Neural progenitor cell (in vitro differentiated cells): Measurements from ENCODE around the gene ING3. TPM values are rescaled to one million over a fixed set of nuclear protein-coding genes. Genes with fewer than 3 reads are reported as not detected.

Experiments
- DNase-seq: peaks from one replicate; pipeline ENCODE4 v3.0.0-alpha.2; 2016; ENCODE audit warnings: low spot score
- H2AFZ ChIP-seq: fragments of 200-600 bp; sonication (generic); replicated peaks from 2 replicates; pipeline ENCODE4 v1.6.1; 2016; ENCODE audit warnings: antibody characterized with exemption
- H3F3A ChIP-seq: fragments of 200-600 bp; sonication (generic); 2 replicates; pipeline ENCODE4 v1.6.1; 2016; ENCODE audit warnings: antibody characterized with exemption, low read depth
- H3K27ac ChIP-seq: fragments of 200-600 bp; sonication (generic); 2 replicates; pipeline ENCODE4 v1.5.1; 2016; ENCODE audit warnings: mild to moderate bottlenecking
- H3K27me3 ChIP-seq: fragments of 200-600 bp; sonication (generic); 2 replicates; pipeline ENCODE4 v1.6.1; 2016; ENCODE audit warnings: mild to moderate bottlenecking, moderate library complexity
- H3K36me3 ChIP-seq: fragments of 200-600 bp; sonication (generic); 2 replicates; pipeline ENCODE4 v1.5.1; 2016
- H3K4me1 ChIP-seq: fragments of 200-600 bp; sonication (generic); 2 replicates; pipeline ENCODE4 v1.6.1; 2016; ENCODE audit warnings: mixed run types
- H3K4me2 ChIP-seq: fragments of 200-600 bp; sonication (generic); 2 replicates; pipeline ENCODE4 v1.6.1; 2016
- H3K4me3 ChIP-seq: fragments of 200-600 bp; sonication (generic); 2 replicates; pipeline ENCODE4 v1.5.1; 2016
- H3K79me2 ChIP-seq: fragments of 200-600 bp; sonication (generic); 2 replicates; pipeline ENCODE4 v1.6.1; 2016; ENCODE audit warnings: low read depth
- H3K9ac ChIP-seq: fragments of 200-600 bp; sonication (generic); 2 replicates; pipeline ENCODE4 v1.6.1; 2016
- H3K9me3 ChIP-seq: fragments of 200-600 bp; sonication (generic); 2 replicates; pipeline ENCODE4 v1.5.1; 2016; ENCODE audit warnings: low read depth
- H4K20me1 ChIP-seq: fragments of 200-600 bp; sonication (generic); 2 replicates; pipeline ENCODE4 v1.6.1; 2016; ENCODE audit warnings: low read depth
- H3K27ac Mint-ChIP-seq: 3 replicates; pipeline ENCODE4 v1.8.0; 2021; ENCODE audit warnings: mixed read lengths
- H3K27me3 Mint-ChIP-seq: 2 replicates; pipeline ENCODE4 v1.8.0; 2022; ENCODE audit warnings: low read depth, mild to moderate bottlenecking, inconsistent platforms, moderate library complexity, mixed read lengths; ENCODE audit not compliant: insufficient read depth
- H3K36me3 Mint-ChIP-seq: 3 replicates; pipeline ENCODE4 v1.8.0; 2021; ENCODE audit warnings: mixed read lengths
- H3K4me1 Mint-ChIP-seq: 3 replicates; pipeline ENCODE4 v1.8.0; 2021; ENCODE audit warnings: mixed read lengths
- H3K4me3 Mint-ChIP-seq: 3 replicates; pipeline ENCODE4 v1.8.0; 2021; ENCODE audit warnings: mild to moderate bottlenecking, moderate library complexity, mixed read lengths
- H3K9me3 Mint-ChIP-seq: 3 replicates; pipeline ENCODE4 v1.8.0; 2020; ENCODE audit warnings: mixed read lengths
- CTCF ChIP-seq: fragments of 200-600 bp; sonication (generic); IDR thresholded peaks from 2 replicates; pipeline ENCODE4 v1.5.1; 2017; ENCODE audit warnings: antibody characterized with exemption, mild to moderate bottlenecking
- EZH2 ChIP-seq: fragments of 200-600 bp; sonication (generic); IDR thresholded peaks from 2 replicates; pipeline ENCODE4 v1.6.1; 2017; ENCODE audit warnings: antibody characterized with exemption, mild to moderate bottlenecking, moderate library complexity
- EZH2phosphoT487 ChIP-seq: fragments of 200-600 bp; sonication (generic); IDR thresholded peaks from 2 replicates; pipeline ENCODE4 v1.6.1; 2017; ENCODE audit warnings: antibody characterized with exemption
- total RNA-seq: library from RNA; depleted of rRNA; stranded (reverse); fragments of >200 nt; gene quantifications from 2 replicates; pipeline ENCODE4 v1.2.3, GENCODE V29; 2015; ENCODE audit warnings: low replicate concordance

Gene ING3
- total RNA-seq, 1 donor from 2014 or later = 32.0 TPM

DNA sequence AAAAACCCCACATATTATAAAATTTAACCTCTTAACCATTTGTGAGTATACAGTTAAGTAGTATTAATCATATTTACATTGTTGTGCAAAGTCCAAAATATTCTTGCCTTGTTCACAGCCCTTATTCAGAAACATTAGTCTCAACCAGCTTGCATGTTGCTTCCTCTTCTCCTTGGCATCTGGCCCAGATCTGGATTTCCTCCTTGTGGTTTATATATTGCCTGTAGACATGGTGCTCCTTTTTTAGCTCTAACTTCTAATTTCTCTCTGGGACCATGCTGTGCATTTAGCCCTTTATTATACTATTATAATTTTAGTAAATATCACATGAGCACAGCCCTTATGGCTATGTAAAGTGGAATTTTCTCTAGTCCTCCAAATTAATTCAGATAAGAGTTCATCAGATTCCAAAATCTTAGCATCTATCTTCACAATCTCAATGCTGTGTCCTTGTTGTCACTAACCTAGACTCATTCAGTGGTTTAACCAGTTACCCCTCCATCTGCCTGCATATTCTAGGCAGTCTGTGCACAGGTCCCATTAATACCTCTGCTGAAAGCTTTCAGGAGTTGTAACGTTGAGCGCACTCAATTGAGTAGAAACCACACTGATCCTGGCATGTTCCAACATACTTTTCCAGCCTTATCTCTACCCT, 45.9 kb downstream of the ING3 start:
- Histone ChIP-seq H3K4me3 (no peak overlapping the region), H4K20me1 (no peaks in the 10 kb centered on the region), H3F3A (no peaks in the 10 kb centered on the region), H2AFZ (no peak overlapping the region), H3K27ac (no peak overlapping the region), H3K79me2 (no peaks in the 10 kb centered on the region), H3K9me3 (no peaks in the 10 kb centered on the region), H3K4me1 (no peaks in the 10 kb centered on the region), H3K9ac (no peak overlapping the region), H3K36me3 (no peaks in the 10 kb centered on the region), H3K4me2 (no peak overlapping the region), H3K27me3 (peaks cover under 1% of the 10 kb centered on the region)
- DNase-seq = no peak
- Mint-ChIP-seq H3K4me3 (no peak overlapping the region), H3K27ac (no peak overlapping the region), H3K4me1 (no peaks in the 10 kb centered on the region), H3K9me3 (no peaks in the 10 kb centered on the region), H3K36me3 (no peaks in the 10 kb centered on the region), H3K27me3 (no peaks in the 10 kb centered on the region)
- TF ChIP-seq EZH2 = no peak
- TF ChIP-seq EZH2phosphoT487 = no peak
- TF ChIP-seq CTCF = no peak

GRCh38 chr7:120996988-120997345, 46.4 kb downstream of the ING3 start:
- Histone ChIP-seq H3K27ac (no peak overlapping the region), H3K9ac (no peak overlapping the region), H3K4me1 (no peaks in the 10 kb centered on the region), H3K27me3 (no peaks in the 10 kb centered on the region), H3K36me3 (no peaks in the 10 kb centered on the region), H3K9me3 (no peaks in the 10 kb centered on the region), H3F3A (no peaks in the 10 kb centered on the region), H3K79me2 (no peaks in the 10 kb centered on the region), H2AFZ (no peak overlapping the region), H4K20me1 (no peaks in the 10 kb centered on the region), H3K4me3 (no peak overlapping the region), H3K4me2 (no peak overlapping the region)
- TF ChIP-seq CTCF (no peak), EZH2phosphoT487 (no peak), EZH2 (no peak)
- H3K36me3 Mint-ChIP-seq = no peaks in the 10 kb centered on the region
- no peaks in the 10 kb centered on the region for H3K4me1 Mint-ChIP-seq
- no peak for DNase-seq
- H3K27ac Mint-ChIP-seq = no peak overlapping the region
- H3K4me3 Mint-ChIP-seq = no peak overlapping the region
- H3K9me3 Mint-ChIP-seq = no peaks in the 10 kb centered on the region
- no peaks in the 10 kb centered on the region for H3K27me3 Mint-ChIP-seq

DNA sequence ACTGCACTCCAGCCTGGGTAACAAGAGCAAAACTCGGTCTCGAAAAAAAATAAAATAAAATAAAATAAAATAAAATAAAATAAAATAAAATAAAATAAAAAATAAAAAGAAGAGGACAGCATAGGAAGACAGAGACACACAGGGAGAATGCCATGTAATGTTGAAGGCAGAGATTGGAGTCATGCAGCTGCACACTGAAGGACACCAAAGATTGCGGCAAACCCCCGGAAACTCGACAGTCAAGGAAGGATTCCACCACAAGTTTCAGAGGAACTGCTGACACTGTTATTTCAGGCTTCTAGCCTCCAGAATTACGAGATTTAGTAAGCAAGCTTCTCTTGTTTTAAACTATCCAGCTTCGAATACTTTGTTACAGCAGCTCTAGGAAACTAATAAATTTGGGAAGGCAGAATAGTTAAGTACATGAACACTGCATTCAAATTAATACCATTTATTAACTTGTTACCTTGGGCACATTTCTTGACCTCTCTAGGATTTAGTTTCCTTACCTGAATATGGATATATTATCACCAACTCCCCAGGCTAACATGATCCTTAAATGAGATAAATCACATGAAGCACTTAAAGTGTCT, 47.4 kb downstream of the ING3 start:
- Histone ChIP-seq H4K20me1 (no peaks in the 10 kb centered on the region), H3K4me1 (no peaks in the 10 kb centered on the region), H3K4me3 (no peak overlapping the region), H3K9ac (no peak overlapping the region), H3K36me3 (no peaks in the 10 kb centered on the region), H3K9me3 (no peaks in the 10 kb centered on the region), H3F3A (no peaks in the 10 kb centered on the region), H2AFZ (no peak overlapping the region), H3K79me2 (no peaks in the 10 kb centered on the region), H3K27ac (no peak overlapping the region), H3K27me3 (no peaks in the 10 kb centered on the region), H3K4me2 (no peak overlapping the region)
- H3K27ac Mint-ChIP-seq = no peak overlapping the region
- no peaks in the 10 kb centered on the region for H3K27me3 Mint-ChIP-seq
- no peak overlapping the region for H3K4me3 Mint-ChIP-seq
- H3K9me3 Mint-ChIP-seq = no peaks in the 10 kb centered on the region
- DNase-seq = no peak
- TF ChIP-seq EZH2phosphoT487 (no peak), EZH2 (no peak), CTCF (no peak)
- H3K4me1 Mint-ChIP-seq = no peaks in the 10 kb centered on the region
- no peaks in the 10 kb centered on the region for H3K36me3 Mint-ChIP-seq
